OCI-LY7 (cell line): ENCODE data around the gene CELF2.

Source experiments
- EZH2phosphoT487 ChIP-seq: fragments of 200-600 bp; sonication (generic); IDR thresholded peaks from 2 replicates; pipeline ENCODE4 v1.6.1; 2018; ENCODE audit warnings: low read depth, borderline replicate concordance, mild to moderate bottlenecking, mixed run types, antibody characterized with exemption, low read length, moderate library complexity, mixed read lengths
- TF ChIP-seq, protein P1 (sequence below): fragments of 200-600 bp; sonication (generic); conservative IDR thresholded peaks from 2 replicates; pipeline ENCODE4 v1.5.1; 2014; ENCODE audit warnings: mild to moderate bottlenecking, antibody characterized with exemption, low read length, moderate library complexity, mixed read lengths

DNA sequence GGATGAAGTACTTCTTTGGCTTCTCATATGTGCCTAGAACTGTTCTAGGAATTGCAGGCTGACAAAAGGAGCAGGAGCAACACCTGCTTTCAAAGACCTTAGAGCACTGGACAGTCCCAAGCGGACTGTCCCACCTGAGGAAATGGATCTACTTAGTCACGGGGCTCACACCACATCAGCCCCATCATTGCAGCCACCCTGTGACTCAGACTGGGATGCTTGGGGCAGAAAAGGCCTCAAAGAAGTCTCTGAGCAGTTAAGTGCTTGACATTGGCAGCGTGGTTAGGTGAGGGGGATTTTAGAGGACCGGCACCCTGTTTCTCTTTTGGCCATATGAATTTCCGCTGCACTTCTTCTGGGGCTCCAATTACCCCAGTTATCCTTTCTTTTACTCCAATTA, 337.2 kb downstream of the CELF2 start:
- TF ChIP-seq, protein P1, sequence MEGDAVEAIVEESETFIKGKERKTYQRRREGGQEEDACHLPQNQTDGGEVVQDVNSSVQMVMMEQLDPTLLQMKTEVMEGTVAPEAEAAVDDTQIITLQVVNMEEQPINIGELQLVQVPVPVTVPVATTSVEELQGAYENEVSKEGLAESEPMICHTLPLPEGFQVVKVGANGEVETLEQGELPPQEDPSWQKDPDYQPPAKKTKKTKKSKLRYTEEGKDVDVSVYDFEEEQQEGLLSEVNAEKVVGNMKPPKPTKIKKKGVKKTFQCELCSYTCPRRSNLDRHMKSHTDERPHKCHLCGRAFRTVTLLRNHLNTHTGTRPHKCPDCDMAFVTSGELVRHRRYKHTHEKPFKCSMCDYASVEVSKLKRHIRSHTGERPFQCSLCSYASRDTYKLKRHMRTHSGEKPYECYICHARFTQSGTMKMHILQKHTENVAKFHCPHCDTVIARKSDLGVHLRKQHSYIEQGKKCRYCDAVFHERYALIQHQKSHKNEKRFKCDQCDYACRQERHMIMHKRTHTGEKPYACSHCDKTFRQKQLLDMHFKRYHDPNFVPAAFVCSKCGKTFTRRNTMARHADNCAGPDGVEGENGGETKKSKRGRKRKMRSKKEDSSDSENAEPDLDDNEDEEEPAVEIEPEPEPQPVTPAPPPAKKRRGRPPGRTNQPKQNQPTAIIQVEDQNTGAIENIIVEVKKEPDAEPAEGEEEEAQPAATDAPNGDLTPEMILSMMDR, result no peak
- no peak for TF ChIP-seq EZH2phosphoT487
